Neural cell (in vitro differentiated cells): ENCODE data around the gene FXYD2. TPM values are rescaled to one million over a fixed set of nuclear protein-coding genes. Genes with fewer than 3 reads are reported as not detected.

ENCODE experiments used
- H2AFZ ChIP-seq: fragments of 200-600, 300-800 bp; sonication (generic), shearing (Covaris generic); 2 replicates; pipeline ENCODE4 v1.6.0; 2014; ENCODE audit warnings: low read depth, mild to moderate bottlenecking, antibody characterized with exemption, low read length, moderate library complexity
- H3F3A ChIP-seq: fragments of 200-600 bp; shearing (Covaris generic); 2 replicates; pipeline ENCODE4 v1.6.1; 2016; ENCODE audit warnings: mild to moderate bottlenecking, moderate library complexity, mixed read lengths, antibody characterized with exemption, low read length; ENCODE audit not compliant: insufficient read depth, poor library complexity, severe bottlenecking
- H3K27ac ChIP-seq: fragments of 200-600, 300-800 bp; sonication (generic), shearing (Covaris generic); 2 replicates; pipeline ENCODE4 v1.5.1; 2014; ENCODE audit warnings: mild to moderate bottlenecking, low read length, moderate library complexity
- H3K27me3 ChIP-seq: fragments of 300-800, 200-600 bp; sonication (generic), shearing (Covaris generic); 2 replicates; pipeline ENCODE4 v1.6.0; 2014; ENCODE audit warnings: mild to moderate bottlenecking, low read depth, low read length, moderate library complexity; ENCODE audit not compliant: insufficient read depth
- H3K36me3 ChIP-seq: fragments of 300-800, 200-600 bp; sonication (generic), shearing (Covaris generic); 2 replicates; pipeline ENCODE4 v1.5.1; 2014; ENCODE audit warnings: mild to moderate bottlenecking, antibody characterized with exemption, low read length, moderate library complexity; ENCODE audit not compliant: insufficient read depth
- H3K4me2 ChIP-seq: fragments of 300-800, 200-600 bp; sonication (generic), shearing (Covaris generic); 2 replicates; pipeline ENCODE4 v1.6.0; 2014; ENCODE audit warnings: mild to moderate bottlenecking, low read length
- H3K4me3 ChIP-seq: fragments of 300-800, 200-600 bp; sonication (generic), shearing (Covaris generic); 2 replicates; pipeline ENCODE4 v1.5.1; 2014; ENCODE audit warnings: mild to moderate bottlenecking, low read length, moderate library complexity
- H3K79me2 ChIP-seq: fragments of 200-600 bp; shearing (Covaris generic); replicated peaks from 2 replicates; pipeline ENCODE4 v1.6.0; 2014; ENCODE audit warnings: mild to moderate bottlenecking, low read length, moderate library complexity; ENCODE audit not compliant: insufficient read depth
- H3K9ac ChIP-seq: fragments of 300-800, 200-600 bp; sonication (generic), shearing (Covaris generic); 2 replicates; pipeline ENCODE4 v1.6.1; 2016; ENCODE audit warnings: mild to moderate bottlenecking, low read length, mixed read lengths
- H3K9me2 ChIP-seq: fragments of 200-600 bp; shearing (Covaris generic); 2 replicates; pipeline ENCODE4 v1.6.1; 2016; ENCODE audit warnings: mild to moderate bottlenecking, low read length, mixed read lengths; ENCODE audit not compliant: insufficient read depth
- H3K9me3 ChIP-seq: fragments of 200-600, 300-800 bp; sonication (generic), shearing (Covaris generic); 2 replicates; pipeline ENCODE4 v1.6.1; 2016; ENCODE audit warnings: mild to moderate bottlenecking, mixed run types, low read length, moderate library complexity, mixed read lengths
- H4K20me1 ChIP-seq: fragments of 200-600 bp; shearing (Covaris generic); 2 replicates; pipeline ENCODE4 v1.6.1; 2016; ENCODE audit warnings: mild to moderate bottlenecking, mixed run types; ENCODE audit not compliant: insufficient read depth
- CTCF ChIP-seq: fragments of 450-650 bp; IDR thresholded peaks from 2 replicates; pipeline ENCODE4 v1.5.1; 2014; ENCODE audit warnings: antibody characterized with exemption, mild to moderate bottlenecking, moderate library complexity; ENCODE audit not compliant: poor library complexity, severe bottlenecking
- EP300 ChIP-seq: fragments of 450-650 bp; conservative IDR thresholded peaks from 2 replicates; pipeline ENCODE4 v1.6.1; 2014; ENCODE audit warnings: antibody characterized with exemption, mild to moderate bottlenecking, moderate library complexity; ENCODE audit not compliant: poor library complexity, severe bottlenecking
- EZH2 ChIP-seq: fragments of 200-600, 300-800 bp; shearing (Covaris generic), sonication (generic); IDR thresholded peaks from 2 replicates; pipeline ENCODE4 v1.6.1; 2014; ENCODE audit warnings: antibody characterized with exemption, low read length, borderline replicate concordance, mild to moderate bottlenecking; ENCODE audit not compliant: insufficient read depth, poor library complexity, severe bottlenecking
- MXI1 ChIP-seq: fragments of 450-650 bp; conservative IDR thresholded peaks from 2 replicates; pipeline ENCODE4 v1.6.1; 2014; ENCODE audit warnings: antibody characterized with exemption, mild to moderate bottlenecking; ENCODE audit not compliant: poor library complexity, severe bottlenecking
- POLR2AphosphoS5 ChIP-seq: IDR thresholded peaks from 2 replicates; pipeline ENCODE4 v1.6.1; 2012
- RAD21 ChIP-seq: fragments of 450-650 bp; conservative IDR thresholded peaks from 2 replicates; pipeline ENCODE4 v1.6.1; 2014; ENCODE audit warnings: antibody characterized with exemption, mild to moderate bottlenecking, moderate library complexity
- REST ChIP-seq: IDR thresholded peaks from 2 replicates; pipeline ENCODE4 v1.6.1; 2012; ENCODE audit warnings: borderline replicate concordance
- SMC3 ChIP-seq: fragments of 450-650 bp; conservative IDR thresholded peaks from 2 replicates; pipeline ENCODE4 v1.6.1; 2014; ENCODE audit warnings: antibody characterized with exemption, mild to moderate bottlenecking, moderate library complexity; ENCODE audit not compliant: poor library complexity
- TAF1 ChIP-seq: IDR thresholded peaks from 2 replicates; pipeline ENCODE4 v1.6.1; 2012; ENCODE audit warnings: low read depth
- polyA plus RNA-seq: library from polyadenylated mRNA; depleted of rRNA; stranded (reverse); fragments of >200 nt; gene quantifications from 2 replicates; pipeline ENCODE4 v1.2.3, GENCODE V29; 2014

The FXYD2 gene
- polyA plus RNA-seq, 1 donor from 2014 or later = 4.8 TPM

GRCh38 chr11:117796456-117796871 is 28.1 kb downstream of the FXYD2 start:
- TF ChIP-seq EZH2 (peak; percentile 31), EP300 (no peak)
- Histone ChIP-seq H3K9ac (peak overlapping the region; percentile 65), H3K27me3 (peaks cover 49% of the 10 kb centered on the region), H3K79me2 (no peaks in the 10 kb centered on the region), H3F3A (no peaks in the 10 kb centered on the region), H3K27ac (no peak overlapping the region), H3K9me3 (no peaks in the 10 kb centered on the region), H3K4me3 (peak overlapping the region; percentile 84), H3K4me2 (peak overlapping the region; percentile 80), H2AFZ (no peak overlapping the region), H3K36me3 (no peaks in the 10 kb centered on the region), H3K9me2 (no peaks in the 10 kb centered on the region), H4K20me1 (no peaks in the 10 kb centered on the region)

- H3K9me2 ChIP-seq = no peaks in the 10 kb centered on the region
- no peaks in the 10 kb centered on the region for H3F3A ChIP-seq
- peaks cover 49% of the 10 kb centered on the region for H3K27me3 ChIP-seq
- TF ChIP-seq MXI1 (no peak), RAD21 (no peak), REST (no peak), TAF1 (no peak), SMC3 (no peak), POLR2AphosphoS5 (no peak), EP300 (no peak), EZH2 (no peak), CTCF (no peak)
- H3K9ac ChIP-seq = peak overlapping the region; percentile 65
- H3K36me3 ChIP-seq = no peaks in the 10 kb centered on the region
- no peak overlapping the region for H2AFZ ChIP-seq
- H3K4me2 ChIP-seq = peak overlapping the region; percentile 80
- H3K79me2 ChIP-seq = no peaks in the 10 kb centered on the region
- no peaks in the 10 kb centered on the region for H4K20me1 ChIP-seq
- H3K4me3 ChIP-seq = peak overlapping the region; percentile 84
- no peaks in the 10 kb centered on the region for H3K9me3 ChIP-seq
- H3K27ac ChIP-seq = no peak overlapping the region
Measured at GRCh38 chr11:117795638-117796455, 28.7 kb downstream of the FXYD2 start.
